Kidney tubule cell (primary cell): ENCODE data around the gene CABP2.
A peak's percentile ranks its signal among the peaks of the same experiment; 100 is the strongest.
"Not testable (repeated sequence)": the region's sequence is repeated elsewhere in the genome, so short reads cannot be mapped to it uniquely, and the experiment has no call there.

Source experiments
- DNase-seq: peaks from one replicate; pipeline ENCODE4 v3.0.0-alpha.2; 2018; ENCODE audit warnings: low spot score

CABP2 gene

DNA sequence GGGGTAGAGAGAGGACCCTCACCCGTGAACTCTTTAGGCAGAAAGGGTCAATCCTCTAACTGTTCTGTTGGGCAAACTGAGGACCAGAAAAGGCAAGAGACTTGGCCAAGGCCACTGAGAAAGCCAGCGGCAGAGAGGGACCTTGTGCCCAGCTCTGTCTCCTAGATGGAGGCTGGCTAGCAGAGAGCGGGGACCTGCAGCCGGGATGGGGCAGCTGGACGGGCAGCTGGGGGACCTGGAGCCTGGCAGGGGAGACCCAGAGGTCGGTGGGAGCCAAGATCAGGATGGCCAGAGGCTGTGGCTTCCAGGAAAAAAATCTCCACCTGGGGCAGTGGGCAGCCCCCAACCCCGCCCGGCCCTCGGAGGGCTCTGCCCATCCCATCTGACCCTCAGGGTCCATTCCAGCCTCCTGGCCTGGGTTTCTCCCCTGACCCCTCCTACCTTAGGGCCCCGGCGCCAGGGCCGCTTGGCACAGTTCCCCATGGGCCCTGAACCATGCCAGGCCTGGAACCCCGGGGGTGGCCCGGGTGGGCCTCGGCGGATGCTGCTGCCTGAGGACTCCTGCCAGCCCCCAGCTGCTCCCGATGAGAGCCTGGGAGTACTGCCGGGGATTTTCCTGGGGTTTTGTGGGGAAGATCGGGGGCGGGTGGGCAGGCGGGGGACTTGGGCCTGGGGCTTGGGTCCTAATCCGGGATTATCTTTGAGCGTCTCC lies at the start of gene CABP2:
Gene CABP2, minus strand, starts transcription at position 603 of the 712 bp plus-strand sequence. Its CDS starts 120 bp downstream, at position 483.
- no peak for DNase-seq

- DNase-seq, result peak; percentile 83
These were observed 49.6 kb upstream of the CABP2 start for GRCh38 chr11:67572747-67573419.

DNA sequence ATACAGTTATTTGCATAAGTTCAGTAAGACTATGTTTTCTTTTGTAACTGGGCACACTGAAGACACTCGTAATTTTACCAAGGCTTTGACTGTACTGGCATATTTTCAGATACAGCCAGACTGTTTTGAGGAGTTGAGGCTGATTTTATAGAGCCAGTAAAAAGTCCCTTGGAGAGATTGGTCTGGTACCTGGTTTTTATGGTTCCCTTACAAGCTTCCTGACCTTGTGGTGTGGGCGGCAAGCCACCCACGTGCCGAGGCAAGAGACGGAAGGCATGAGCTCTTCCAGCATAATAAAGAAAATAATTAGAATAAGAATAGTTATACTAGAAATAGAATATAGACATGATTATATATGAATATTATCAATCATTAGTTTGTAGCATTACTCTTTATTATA lies 49.1 kb upstream of the CABP2 start:
- no peak for DNase-seq

DNA sequence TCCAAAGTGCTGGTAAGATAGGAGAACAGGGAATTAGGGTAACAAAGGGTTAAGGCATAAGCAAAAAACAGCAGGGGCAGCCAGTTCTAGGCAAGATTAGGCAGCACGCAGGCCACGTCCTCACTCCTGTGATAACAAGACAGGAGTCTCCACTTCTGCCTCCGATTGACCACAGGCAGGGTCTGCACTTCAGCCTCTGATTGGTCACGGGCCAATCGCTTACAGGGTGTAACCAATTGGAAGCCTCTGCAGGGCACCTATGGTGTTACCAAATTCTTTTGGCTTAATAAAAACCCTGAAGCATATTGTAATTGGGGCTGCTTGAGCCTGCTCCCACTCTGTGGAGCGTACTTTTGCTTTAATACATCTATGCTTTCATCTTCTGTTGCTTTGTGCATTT lies 48.2 kb upstream of the CABP2 start:
- no peak for DNase-seq

DNA sequence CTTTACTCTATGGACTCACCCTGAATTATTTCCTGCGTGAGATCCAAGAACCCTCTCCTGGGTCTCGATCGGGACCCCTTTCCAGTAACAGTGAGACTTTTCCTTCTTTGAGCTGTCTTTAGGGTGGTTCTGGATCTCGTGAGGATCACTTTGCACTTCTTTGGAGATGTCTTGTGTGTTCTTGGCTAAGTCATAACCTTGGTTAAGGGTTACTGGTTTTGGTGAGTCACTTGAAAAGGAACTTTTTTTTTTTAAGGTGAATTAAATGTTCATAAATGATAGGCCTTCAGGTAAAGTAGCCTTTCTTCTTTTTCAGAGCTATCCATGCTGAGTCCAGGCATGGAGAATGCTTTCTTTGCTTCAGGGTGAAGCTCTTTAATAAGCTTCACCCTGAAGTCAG lies 41.0 kb upstream of the CABP2 start:
- DNase-seq, result peak; percentile 81

- peak; percentile 99 for DNase-seq
These were observed 40.5 kb upstream of the CABP2 start for GRCh38 chr11:67563705-67564114.

GRCh38 chr11:67562963-67563704 lies 39.9 kb upstream of the CABP2 start:
- DNase-seq, result peak; percentile 55

DNA sequence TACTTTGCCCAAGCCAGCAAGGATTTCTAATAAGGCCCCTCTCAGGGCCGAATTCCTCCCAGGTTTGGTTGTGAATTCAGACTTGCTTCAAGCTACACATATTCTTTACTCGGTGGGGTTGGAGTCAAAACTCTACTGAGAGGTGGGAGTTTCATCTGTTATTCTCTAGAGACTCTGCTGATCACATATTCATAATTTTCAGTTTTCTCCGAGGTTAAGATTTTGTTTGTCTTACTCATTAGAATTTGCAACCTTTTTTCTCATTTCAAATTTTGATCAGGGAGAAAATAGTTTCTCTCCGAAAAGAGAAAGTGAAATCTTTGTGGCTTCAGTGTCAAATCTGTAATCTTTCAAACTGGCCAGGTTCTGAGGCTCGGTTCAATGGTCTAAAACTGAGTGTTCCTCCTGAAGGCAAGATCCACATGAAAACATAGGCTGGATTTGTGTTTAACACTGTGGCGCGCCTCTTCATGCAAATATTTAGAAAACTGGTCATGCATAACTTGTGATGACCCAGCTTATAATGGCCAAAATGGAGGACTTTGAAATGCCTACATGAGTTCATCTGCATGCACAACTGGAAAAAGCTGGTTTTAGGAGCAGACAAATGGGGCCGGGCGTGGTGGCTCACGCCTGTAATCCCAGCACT lies 38.8 kb upstream of the CABP2 start:
- peak; percentile 95 for DNase-seq

- DNase-seq, result peak; percentile 78
These were observed 35.0 kb upstream of the CABP2 start for GRCh38 chr11:67558084-67558772.

GRCh38 chr11:67556244-67556643 lies 33.0 kb upstream of the CABP2 start:
- no peak for DNase-seq

DNA sequence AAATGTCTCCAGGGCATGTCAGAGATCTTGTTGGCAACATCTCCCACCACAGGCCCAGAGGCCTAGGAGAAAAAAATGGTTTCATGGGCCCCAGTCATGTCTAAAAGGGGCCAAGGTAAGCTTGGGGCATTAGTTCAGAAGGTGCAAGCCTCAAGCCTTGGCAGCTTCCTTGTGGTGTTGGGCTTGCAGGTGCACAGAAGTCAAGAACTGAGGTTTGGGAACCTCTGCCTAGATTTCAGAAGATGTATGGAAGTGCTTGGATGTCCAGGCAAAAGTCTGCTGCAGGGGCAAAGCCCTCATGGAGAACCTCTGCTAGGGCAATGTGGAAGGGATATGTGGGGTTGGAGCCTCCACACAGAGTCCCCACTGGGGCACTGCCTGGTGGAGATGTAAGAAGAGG lies 28.5 kb upstream of the CABP2 start:
- not testable (repeated sequence) for DNase-seq

GRCh38 chr11:67551127-67551526 lies 27.9 kb upstream of the CABP2 start:
- DNase-seq, result no peak

GRCh38 chr11:67548555-67549110 lies 25.4 kb upstream of the CABP2 start:
- no peak for DNase-seq

DNA sequence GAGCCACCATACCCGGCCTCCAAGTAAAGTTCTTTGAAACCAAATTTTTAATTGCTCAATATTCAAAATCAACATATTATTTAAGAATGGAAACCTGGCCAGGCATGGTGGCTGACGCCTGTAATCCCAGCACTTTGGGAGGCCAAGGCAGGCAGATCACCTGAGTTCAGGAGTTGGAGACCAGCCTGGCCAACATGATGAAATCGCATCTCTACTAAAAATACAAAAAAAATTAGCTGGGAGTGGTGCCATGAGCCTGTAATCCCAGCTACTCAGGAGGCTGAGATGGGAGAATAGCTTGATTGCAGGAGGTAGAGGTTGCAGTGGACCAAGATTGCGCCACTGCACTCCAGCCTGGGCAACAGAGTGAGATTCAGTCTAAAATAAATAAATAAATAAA lies 24.9 kb upstream of the CABP2 start:
- DNase-seq, result not testable (repeated sequence)

DNA sequence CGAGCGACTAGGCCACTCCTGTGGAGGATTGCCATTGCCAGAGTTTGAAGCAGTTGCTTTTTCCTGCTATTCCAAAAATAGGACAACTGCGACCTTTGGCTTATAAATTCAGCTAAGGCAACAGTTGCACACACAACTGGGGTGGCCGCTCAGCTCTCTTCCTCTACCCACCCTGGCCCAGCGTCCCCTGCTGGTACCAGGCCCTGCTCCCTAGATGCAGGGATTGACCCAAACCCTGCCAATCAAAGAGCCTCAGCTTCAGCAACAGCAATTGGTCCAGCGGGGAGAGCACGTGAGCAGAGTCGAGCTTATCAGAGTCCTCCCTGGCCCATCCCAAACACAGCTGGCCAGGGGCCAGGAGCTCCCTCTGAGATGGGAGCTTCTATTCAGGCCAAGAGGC lies 22.0 kb upstream of the CABP2 start:
- peak; percentile 78 for DNase-seq

GRCh38 chr11:67544616-67545242 lies 21.5 kb upstream of the CABP2 start:
- peak; percentile 86 for DNase-seq

DNA sequence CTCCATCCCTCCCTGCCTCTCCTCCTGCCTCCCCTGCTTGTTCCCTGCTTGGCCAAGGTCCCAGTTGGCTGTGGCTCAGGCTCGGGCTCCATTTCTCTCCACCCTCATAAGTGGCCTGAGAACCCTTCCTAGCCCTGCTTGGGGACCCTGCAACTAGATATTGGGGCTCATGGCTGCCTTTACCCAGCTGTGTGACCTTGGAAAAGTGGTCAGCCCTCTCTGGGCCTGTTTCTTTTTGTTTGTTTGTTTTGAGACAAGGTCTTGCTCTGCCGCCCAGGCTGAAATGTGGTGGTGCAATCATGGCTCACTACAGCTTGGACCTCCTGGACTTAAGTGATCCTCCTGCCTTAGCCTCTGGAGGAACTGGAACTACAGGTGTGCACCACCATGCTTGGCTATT lies 20.3 kb upstream of the CABP2 start:
- no peak for DNase-seq

- DNase-seq, result no peak
These were observed 19.7 kb upstream of the CABP2 start for GRCh38 chr11:67542971-67543370.

DNA sequence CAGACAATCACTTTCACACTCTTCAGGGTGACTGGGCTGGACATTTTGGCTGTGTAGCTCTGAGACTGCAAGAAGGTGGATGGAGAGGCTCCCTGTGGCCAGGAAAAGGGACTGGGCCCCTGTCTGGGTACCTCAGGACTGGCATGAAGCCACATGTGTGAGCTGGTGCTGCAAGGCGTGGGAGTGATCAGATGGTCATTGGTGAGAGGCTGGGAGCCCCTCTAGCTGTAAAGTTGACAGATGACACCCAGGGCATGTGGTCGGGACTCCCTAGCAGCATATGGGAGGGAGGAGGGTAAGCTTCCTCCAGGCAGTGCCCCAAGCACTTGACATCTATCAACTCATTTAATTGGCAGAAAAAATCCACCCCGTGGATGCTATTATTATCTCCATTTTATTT lies 18.9 kb upstream of the CABP2 start:
- DNase-seq, result no peak

GRCh38 chr11:67541198-67541597 lies 18.0 kb upstream of the CABP2 start:
- no peak for DNase-seq

GRCh38 chr11:67539550-67539949 lies 16.3 kb upstream of the CABP2 start:
- DNase-seq, result no peak
